HEK293 (cell line): ENCODE data around the gene NMNAT2.

Source experiments
- CTCF ChIA-PET: fragments of 350-600 bp; formaldehyde crosslinking; extraction: SDS; loops from one replicate; lab custom pipeline; 2021; ENCODE audit warnings: antibody characterized with exemption; lab: Yijun Ruan, JAX
- POLR2A ChIA-PET: fragments of 300-600 bp; formaldehyde crosslinking; extraction: SDS; loops from one replicate; lab custom pipeline; 2020; ENCODE audit warnings: antibody characterized with exemption, inconsistent platforms; lab: Yijun Ruan, JAX
- H3K27ac ChIP-seq: fragments of 200-500 bp; sonication (Bioruptor generic); 2 replicates; pipeline ENCODE4 v1.5.1; 2014; ENCODE audit warnings: low read depth, low read length, control low read depth, inconsistent platforms; ENCODE audit errors: extremely low read depth
- H3K36me3 ChIP-seq, 2 experiments: fragments of 200-500 bp in 1 of 2; sonication (Bioruptor generic) in 1 of 2; 1 replicate in 1 of 2; 2 replicates in 1 of 2; pipeline ENCODE4 v1.5.1; 2014 to 2017; ENCODE audit warnings: inconsistent platforms in 2 of 2, low read length in 2 of 2; ENCODE audit not compliant: control insufficient read depth in 2 of 2, insufficient read depth in 1 of 2
- H3K4me1 ChIP-seq: fragments of 200-500 bp; sonication (Bioruptor generic); 2 replicates; pipeline ENCODE4 v1.5.1; 2014; ENCODE audit warnings: mild to moderate bottlenecking, low read length, inconsistent platforms; ENCODE audit not compliant: control insufficient read depth, insufficient read depth
- H3K4me3 ChIP-seq: 2 replicates; pipeline ENCODE4 v1.5.1; 2011; ENCODE audit warnings: low read depth, mild to moderate bottlenecking, control low read depth, low read length, moderate library complexity
- H3K9me3 ChIP-seq: fragments of 200-500 bp; sonication (Bioruptor generic); 2 replicates; pipeline ENCODE4 v1.5.1; 2014; ENCODE audit warnings: low read depth, low read length, inconsistent platforms; ENCODE audit not compliant: control insufficient read depth, insufficient read depth
- GLI4 ChIP-seq: fragments of 450-650 bp; formaldehyde crosslinking; IDR thresholded peaks from 2 replicates; pipeline ENCODE4 v1.5.1; 2016; ENCODE audit warnings: missing biosample characterization, missing genetic modification characterization
- HOXC10 ChIP-seq: sonication (generic); formaldehyde crosslinking; IDR thresholded peaks from 2 replicates; pipeline ENCODE4 v1.8.1; 2023; ENCODE audit warnings: mild to moderate bottlenecking, missing genetic modification reagents
- INSM2 ChIP-seq: fragments of 450-650 bp; formaldehyde crosslinking; IDR thresholded peaks from 2 replicates; pipeline ENCODE4 v1.5.1; 2016; ENCODE audit warnings: missing biosample characterization, missing genetic modification characterization
- KLF1 ChIP-seq: fragments of 450-650 bp; formaldehyde crosslinking; IDR thresholded peaks from 2 replicates; pipeline ENCODE4 v1.5.1; 2016; ENCODE audit warnings: missing biosample characterization, missing genetic modification characterization
- MEIS1 ChIP-seq: sonication (generic); formaldehyde crosslinking; IDR thresholded peaks from 2 replicates; pipeline ENCODE4 v1.8.1; 2022; ENCODE audit warnings: missing genetic modification reagents, mild to moderate bottlenecking, borderline replicate concordance
- MYNN ChIP-seq: fragments of 450-650 bp; formaldehyde crosslinking; IDR thresholded peaks from 2 replicates; pipeline ENCODE4 v1.5.1; 2016; ENCODE audit warnings: missing biosample characterization, missing genetic modification characterization, borderline replicate concordance
- PATZ1 ChIP-seq: fragments of 450-650 bp; formaldehyde crosslinking; IDR thresholded peaks from 2 replicates; pipeline ENCODE4 v1.5.1; 2016; ENCODE audit warnings: missing biosample characterization, missing genetic modification characterization
- PRDM10 ChIP-seq: fragments of 450-650 bp; formaldehyde crosslinking; IDR thresholded peaks from 2 replicates; pipeline ENCODE4 v1.5.1; 2016; ENCODE audit warnings: missing biosample characterization, missing genetic modification characterization
- RBAK ChIP-seq: fragments of 450-650 bp; formaldehyde crosslinking; IDR thresholded peaks from 2 replicates; pipeline ENCODE4 v1.5.1; 2016; ENCODE audit warnings: missing biosample characterization, missing genetic modification characterization
- ZNF138 ChIP-seq: fragments of 450-650 bp; formaldehyde crosslinking; IDR thresholded peaks from 2 replicates; pipeline ENCODE4 v1.5.1; 2016; ENCODE audit warnings: missing biosample characterization, missing genetic modification characterization, borderline replicate concordance
- ZNF24 ChIP-seq: fragments of 450-650 bp; formaldehyde crosslinking; IDR thresholded peaks from 2 replicates; pipeline ENCODE4 v1.5.1; 2016; ENCODE audit warnings: missing biosample characterization, missing genetic modification characterization
- ZNF423 ChIP-seq: fragments of 450-650 bp; formaldehyde crosslinking; IDR thresholded peaks from 2 replicates; pipeline ENCODE4 v1.5.1; 2016; ENCODE audit warnings: missing biosample characterization, missing genetic modification characterization
- ZNF501 ChIP-seq: fragments of 450-650 bp; formaldehyde crosslinking; IDR thresholded peaks from 2 replicates; pipeline ENCODE4 v1.5.1; 2016; ENCODE audit warnings: missing biosample characterization, missing genetic modification characterization
- ZNF555 ChIP-seq: fragments of 450-650 bp; formaldehyde crosslinking; conservative IDR thresholded peaks from 2 replicates; pipeline ENCODE4 v1.5.1; 2017; ENCODE audit warnings: missing biosample characterization, mild to moderate bottlenecking, missing genetic modification characterization, inconsistent platforms
- ZNF585B ChIP-seq: fragments of 450-650 bp; formaldehyde crosslinking; IDR thresholded peaks from 2 replicates; pipeline ENCODE4 v1.5.1; 2016; ENCODE audit warnings: missing biosample characterization, missing genetic modification characterization
- ZNF707 ChIP-seq: fragments of 450-650 bp; formaldehyde crosslinking; IDR thresholded peaks from 2 replicates; pipeline ENCODE4 v1.5.1; 2016; ENCODE audit warnings: missing biosample characterization, missing genetic modification characterization
- ZNF830 ChIP-seq: fragments of 450-650 bp; IDR thresholded peaks from 2 replicates; pipeline ENCODE4 v1.5.0; 2018; ENCODE audit warnings: missing biosample characterization, missing genetic modification characterization, low read depth, mild to moderate bottlenecking, moderate library complexity
- TF ChIP-seq, protein P1 (sequence below): fragments of 450-650 bp; formaldehyde crosslinking; IDR thresholded peaks from 2 replicates; pipeline ENCODE4 v1.5.1; 2016; ENCODE audit warnings: missing biosample characterization, missing genetic modification characterization
- TF ChIP-seq, protein P2 (sequence below): IDR thresholded peaks from 2 replicates; pipeline ENCODE4 v1.6.1; 2011; ENCODE audit warnings: mild to moderate bottlenecking, low read depth, low read length, borderline replicate concordance
- TF ChIP-seq, protein P3 (sequence below): fragments of 450-650 bp; formaldehyde crosslinking; IDR thresholded peaks from 2 replicates; pipeline ENCODE4 v1.5.1; 2016; ENCODE audit warnings: missing biosample characterization, missing genetic modification characterization
- TF ChIP-seq, protein P4 (sequence below): fragments of 450-650 bp; formaldehyde crosslinking; IDR thresholded peaks from 2 replicates; pipeline ENCODE4 v1.5.0; 2017; ENCODE audit warnings: missing biosample characterization, missing genetic modification characterization, borderline replicate concordance

Gene NMNAT2

DNA sequence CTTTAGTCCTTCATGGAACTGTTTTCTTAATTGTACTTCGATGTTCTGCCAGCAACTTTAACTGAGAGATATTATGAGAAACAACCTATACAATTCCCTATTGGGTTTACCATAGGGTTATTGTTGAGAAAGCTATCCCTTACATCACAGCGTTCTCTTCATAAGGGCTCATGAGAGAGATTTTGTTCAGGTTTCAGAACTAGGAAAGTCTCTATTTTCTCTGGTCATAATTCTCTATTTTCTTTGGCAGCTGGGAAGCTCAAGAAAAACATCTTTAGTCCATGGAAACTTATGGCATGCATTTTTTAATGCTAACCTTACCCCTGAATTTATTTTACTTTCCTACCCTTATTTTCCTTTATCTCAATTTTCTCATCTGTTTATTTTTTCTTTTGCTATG is 38.2 kb downstream of the NMNAT2 start (continued):
- TF ChIP-seq ZNF830 (tag by site-specific recombination) (no peak), ZNF501 (tag by site-specific recombination) (no peak), ZNF585B (no peak)

GRCh38 chr1:183375381-183375780 is 42.8 kb downstream of the NMNAT2 start:
- TF ChIP-seq INSM2 (tag by site-specific recombination) (no peak), PRDM10 (tag by site-specific recombination) (no peak), KLF1 (tag by site-specific recombination) (no peak), MEIS1 (no peak), ZNF555 (tag by site-specific recombination) (no peak), ZNF138 (tag by site-specific recombination) (no peak), ZNF24 (tag by site-specific recombination) (no peak), ZNF423 (tag by site-specific recombination) (no peak), RBAK (no peak), MYNN (tag by site-specific recombination) (no peak), ZNF707 (tag by site-specific recombination) (no peak), PATZ1 (tag by site-specific recombination) (no peak), GLI4 (tag by site-specific recombination) (no peak), HOXC10 (CRISPR knock-in tag) (no peak)
- TF ChIP-seq, protein P1, sequence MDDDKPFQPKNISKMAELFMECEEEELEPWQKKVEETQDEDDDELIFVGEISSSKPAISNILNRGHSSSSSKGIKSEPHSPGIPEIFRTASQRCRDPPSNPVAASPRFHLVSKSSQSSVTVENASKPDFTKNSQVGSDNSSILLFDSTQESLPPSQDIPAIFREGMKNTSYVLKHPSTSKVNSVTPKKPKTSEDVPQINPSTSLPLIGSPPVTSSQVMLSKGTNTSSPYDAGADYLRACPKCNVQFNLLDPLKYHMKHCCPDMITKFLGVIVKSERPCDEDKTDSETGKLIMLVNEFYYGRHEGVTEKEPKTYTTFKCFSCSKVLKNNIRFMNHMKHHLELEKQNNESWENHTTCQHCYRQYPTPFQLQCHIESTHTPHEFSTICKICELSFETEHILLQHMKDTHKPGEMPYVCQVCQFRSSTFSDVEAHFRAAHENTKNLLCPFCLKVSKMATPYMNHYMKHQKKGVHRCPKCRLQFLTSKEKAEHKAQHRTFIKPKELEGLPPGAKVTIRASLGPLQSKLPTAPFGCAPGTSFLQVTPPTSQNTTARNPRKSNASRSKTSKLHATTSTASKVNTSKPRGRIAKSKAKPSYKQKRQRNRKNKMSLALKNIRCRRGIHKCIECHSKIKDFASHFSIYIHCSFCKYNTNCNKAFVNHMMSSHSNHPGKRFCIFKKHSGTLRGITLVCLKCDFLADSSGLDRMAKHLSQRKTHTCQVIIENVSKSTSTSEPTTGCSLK (tag by site-specific recombination): no peak
- TF ChIP-seq, protein P2, sequence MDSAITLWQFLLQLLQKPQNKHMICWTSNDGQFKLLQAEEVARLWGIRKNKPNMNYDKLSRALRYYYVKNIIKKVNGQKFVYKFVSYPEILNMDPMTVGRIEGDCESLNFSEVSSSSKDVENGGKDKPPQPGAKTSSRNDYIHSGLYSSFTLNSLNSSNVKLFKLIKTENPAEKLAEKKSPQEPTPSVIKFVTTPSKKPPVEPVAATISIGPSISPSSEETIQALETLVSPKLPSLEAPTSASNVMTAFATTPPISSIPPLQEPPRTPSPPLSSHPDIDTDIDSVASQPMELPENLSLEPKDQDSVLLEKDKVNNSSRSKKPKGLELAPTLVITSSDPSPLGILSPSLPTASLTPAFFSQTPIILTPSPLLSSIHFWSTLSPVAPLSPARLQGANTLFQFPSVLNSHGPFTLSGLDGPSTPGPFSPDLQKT: no peak
- TF ChIP-seq, protein P3, sequence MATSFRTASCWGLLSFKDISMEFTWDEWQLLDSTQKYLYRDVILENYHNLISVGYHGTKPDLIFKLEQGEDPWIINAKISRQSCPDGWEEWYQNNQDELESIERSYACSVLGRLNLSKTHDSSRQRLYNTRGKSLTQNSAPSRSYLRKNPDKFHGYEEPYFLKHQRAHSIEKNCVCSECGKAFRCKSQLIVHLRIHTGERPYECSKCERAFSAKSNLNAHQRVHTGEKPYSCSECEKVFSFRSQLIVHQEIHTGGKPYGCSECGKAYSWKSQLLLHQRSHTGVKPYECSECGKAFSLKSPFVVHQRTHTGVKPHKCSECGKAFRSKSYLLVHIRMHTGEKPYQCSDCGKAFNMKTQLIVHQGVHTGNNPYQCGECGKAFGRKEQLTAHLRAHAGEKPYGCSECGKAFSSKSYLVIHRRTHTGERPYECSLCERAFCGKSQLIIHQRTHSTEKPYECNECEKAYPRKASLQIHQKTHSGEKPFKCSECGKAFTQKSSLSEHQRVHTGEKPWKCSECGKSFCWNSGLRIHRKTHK: no peak
- TF ChIP-seq, protein P4, sequence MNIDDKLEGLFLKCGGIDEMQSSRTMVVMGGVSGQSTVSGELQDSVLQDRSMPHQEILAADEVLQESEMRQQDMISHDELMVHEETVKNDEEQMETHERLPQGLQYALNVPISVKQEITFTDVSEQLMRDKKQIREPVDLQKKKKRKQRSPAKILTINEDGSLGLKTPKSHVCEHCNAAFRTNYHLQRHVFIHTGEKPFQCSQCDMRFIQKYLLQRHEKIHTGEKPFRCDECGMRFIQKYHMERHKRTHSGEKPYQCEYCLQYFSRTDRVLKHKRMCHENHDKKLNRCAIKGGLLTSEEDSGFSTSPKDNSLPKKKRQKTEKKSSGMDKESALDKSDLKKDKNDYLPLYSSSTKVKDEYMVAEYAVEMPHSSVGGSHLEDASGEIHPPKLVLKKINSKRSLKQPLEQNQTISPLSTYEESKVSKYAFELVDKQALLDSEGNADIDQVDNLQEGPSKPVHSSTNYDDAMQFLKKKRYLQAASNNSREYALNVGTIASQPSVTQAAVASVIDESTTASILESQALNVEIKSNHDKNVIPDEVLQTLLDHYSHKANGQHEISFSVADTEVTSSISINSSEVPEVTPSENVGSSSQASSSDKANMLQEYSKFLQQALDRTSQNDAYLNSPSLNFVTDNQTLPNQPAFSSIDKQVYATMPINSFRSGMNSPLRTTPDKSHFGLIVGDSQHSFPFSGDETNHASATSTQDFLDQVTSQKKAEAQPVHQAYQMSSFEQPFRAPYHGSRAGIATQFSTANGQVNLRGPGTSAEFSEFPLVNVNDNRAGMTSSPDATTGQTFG (tag by site-specific recombination): no peak
- ChIA-PET POLR2A (no interaction called here), CTCF (no interaction called here)
- H3K9me3 ChIP-seq: no peaks in the 10 kb centered on the region
- H3K4me1 ChIP-seq: no peaks in the 10 kb centered on the region
- H3K4me3 ChIP-seq: no peak overlapping the region
- H3K36me3 ChIP-seq: no peaks in the 10 kb centered on the region
- no peak overlapping the region for H3K27ac ChIP-seq
